Sigmoid colon (tissue), 4 donors: ENCODE results near the gene AK8.

Source experiments
- EP300 ChIP-seq, 4 donors: sonication (generic); formaldehyde crosslinking; IDR thresholded peaks; one replicate each; pipeline ENCODE4 v1.6.1; 2017; ENCODE audit warnings: antibody characterized with exemption in 4 of 4
- POLR2A ChIP-seq, 2 donors: fragments of 450-650 bp; IDR thresholded peaks; one replicate each; pipeline ENCODE4 v1.6.1; 2016; ENCODE audit warnings: antibody characterized with exemption in 2 of 2, mild to moderate bottlenecking in 2 of 2, moderate library complexity in 2 of 2
- POLR2AphosphoS5 ChIP-seq, 4 donors: sonication (generic); formaldehyde crosslinking; IDR thresholded peaks; one replicate each; pipeline ENCODE4 v1.6.1; 2017; ENCODE audit warnings: antibody characterized with exemption in 4 of 4
- TF ChIP-seq, protein P1 (sequence below), 4 experiments: fragments of 450-650 bp in 3 of 4; fragments of 200-600 bp in 1 of 4; IDR thresholded peaks; one replicate each; pipeline ENCODE4 v1.5.1; 2016 to 2019; ENCODE audit warnings: antibody characterized with exemption in 4 of 4, mild to moderate bottlenecking in 3 of 4, moderate library complexity in 2 of 4

DNA sequence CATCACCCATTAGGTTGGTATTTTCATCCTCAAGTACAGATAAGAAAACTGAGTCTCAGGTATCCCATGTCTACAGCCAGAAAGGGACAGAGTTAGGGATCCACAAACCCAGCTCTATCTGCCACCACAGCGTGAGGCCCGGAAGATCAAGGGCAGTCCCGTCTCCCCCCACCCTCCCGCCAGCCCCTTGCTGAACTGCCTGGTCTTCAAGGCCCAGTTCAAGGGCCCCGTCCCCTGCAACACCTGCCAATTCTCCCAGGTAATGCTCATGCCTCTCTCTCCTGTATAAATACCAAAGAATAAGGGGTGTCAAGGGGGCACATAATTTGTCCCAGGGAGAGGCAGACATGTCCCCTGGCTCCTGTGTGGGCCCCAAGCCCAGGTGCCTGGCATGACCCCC is 50.7 kb downstream of the AK8 start:
- TF ChIP-seq, protein P1, sequence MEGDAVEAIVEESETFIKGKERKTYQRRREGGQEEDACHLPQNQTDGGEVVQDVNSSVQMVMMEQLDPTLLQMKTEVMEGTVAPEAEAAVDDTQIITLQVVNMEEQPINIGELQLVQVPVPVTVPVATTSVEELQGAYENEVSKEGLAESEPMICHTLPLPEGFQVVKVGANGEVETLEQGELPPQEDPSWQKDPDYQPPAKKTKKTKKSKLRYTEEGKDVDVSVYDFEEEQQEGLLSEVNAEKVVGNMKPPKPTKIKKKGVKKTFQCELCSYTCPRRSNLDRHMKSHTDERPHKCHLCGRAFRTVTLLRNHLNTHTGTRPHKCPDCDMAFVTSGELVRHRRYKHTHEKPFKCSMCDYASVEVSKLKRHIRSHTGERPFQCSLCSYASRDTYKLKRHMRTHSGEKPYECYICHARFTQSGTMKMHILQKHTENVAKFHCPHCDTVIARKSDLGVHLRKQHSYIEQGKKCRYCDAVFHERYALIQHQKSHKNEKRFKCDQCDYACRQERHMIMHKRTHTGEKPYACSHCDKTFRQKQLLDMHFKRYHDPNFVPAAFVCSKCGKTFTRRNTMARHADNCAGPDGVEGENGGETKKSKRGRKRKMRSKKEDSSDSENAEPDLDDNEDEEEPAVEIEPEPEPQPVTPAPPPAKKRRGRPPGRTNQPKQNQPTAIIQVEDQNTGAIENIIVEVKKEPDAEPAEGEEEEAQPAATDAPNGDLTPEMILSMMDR (IDR thresholded peaks at IDR 0.05), result no peak
- TF ChIP-seq POLR2A (IDR thresholded peaks at IDR 0.05) (no peak), POLR2AphosphoS5 (IDR thresholded peaks at IDR 0.05) (no peak), EP300 (IDR thresholded peaks at IDR 0.05) (no peak)
